ENCODE results near the gene RERGL.
"Not testable (repeated sequence)": the region's sequence is repeated elsewhere in the genome, so short reads cannot be mapped to it uniquely, and the experiment has no call there.

The RERGL gene

DNA sequence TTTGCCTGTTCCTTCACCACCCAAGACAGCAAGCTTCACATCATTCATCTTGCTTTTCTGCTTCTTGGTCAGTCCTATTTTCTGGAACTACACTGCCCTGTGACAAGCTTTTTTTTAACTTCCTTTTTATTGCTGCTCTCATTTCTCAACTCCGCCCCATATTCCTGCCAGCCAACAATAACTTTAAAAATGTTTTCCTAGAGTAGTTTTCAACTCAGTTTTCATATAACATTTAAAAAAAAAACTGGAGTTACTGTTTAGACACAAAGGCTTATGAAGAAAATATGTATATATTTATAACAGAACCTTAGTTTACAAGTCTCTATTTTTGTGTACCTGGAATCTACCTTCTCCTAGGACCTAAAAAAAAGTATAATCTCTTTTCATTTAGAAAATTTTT, at the start of gene RERGL:
Gene RERGL (minus strand): TSS at position 101 of the 400 bp plus-strand sequence. CDS start 53 bp downstream, at position 48.
- no peak for DNase-seq (ENCODE audit: low read depth in 2 of 2)

DNA sequence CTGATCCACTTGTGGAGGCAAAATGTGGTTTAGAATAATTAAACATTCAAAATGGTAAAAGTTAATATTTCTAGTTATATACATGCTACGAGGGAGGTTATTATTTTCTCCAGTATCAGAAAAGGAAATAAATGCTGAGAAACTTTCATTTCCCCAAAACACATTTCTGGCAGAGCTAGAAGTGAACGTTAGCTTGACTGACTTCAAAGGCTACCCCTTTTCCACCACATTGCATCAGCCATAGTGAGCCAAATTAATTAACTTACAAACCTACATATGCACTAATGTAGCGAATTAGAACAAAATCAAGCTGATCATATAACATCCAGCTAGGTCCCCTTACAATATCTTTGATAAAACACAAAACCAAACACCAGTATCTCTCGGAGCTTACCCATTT, 49.3 kb upstream of the RERGL start:
- no peak for DNase-seq (ENCODE audit: low read depth in 2 of 2)

DNA sequence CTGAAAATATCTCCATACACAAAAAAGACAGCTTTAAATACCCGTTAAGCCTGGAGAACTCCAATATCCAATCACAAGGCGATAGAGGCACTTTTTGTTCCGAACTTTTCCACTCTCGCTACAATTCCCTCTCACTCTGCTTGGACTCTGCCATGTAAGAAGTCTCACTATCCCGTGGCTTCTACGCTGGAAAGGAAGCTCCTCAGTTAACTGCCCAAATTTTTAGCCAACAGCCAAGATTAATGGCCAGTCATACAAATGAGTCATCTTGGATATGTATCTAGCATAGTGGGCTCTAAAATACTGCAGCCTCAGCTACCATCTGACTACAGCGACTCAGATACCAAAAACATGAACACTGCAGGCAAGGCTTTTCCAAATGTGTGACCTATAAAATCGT, 45.5 kb upstream of the RERGL start:
- DNase-seq (ENCODE audit: low read depth in 2 of 2), result no peak

- DNase-seq (ENCODE audit: low read depth in 2 of 2), result no peak
Observed at GRCh38 chr12:18135086-18135485, 45.1 kb upstream of the RERGL start.

DNA sequence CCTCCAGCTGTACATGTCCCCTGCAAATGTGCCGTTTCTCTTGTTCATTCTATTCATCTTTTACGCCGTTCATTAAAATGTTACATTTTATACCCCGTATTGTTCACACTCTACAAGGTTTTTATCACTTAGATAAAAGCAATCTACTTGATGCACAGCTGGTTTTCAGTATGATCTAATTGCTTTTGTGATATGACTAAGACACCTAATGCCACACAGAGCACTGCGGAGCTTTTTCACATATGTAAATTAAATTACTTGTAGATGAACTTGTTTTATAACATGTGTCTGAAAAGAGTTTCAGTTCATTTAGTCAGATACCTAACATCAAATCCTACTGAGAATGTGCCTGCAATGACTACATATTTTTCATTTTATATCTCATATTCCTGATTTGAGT, 40.9 kb upstream of the RERGL start:
- no peak for DNase-seq (ENCODE audit: low read depth in 2 of 2)

GRCh38 chr12:18123707-18124106, 33.7 kb upstream of the RERGL start:
- DNase-seq (ENCODE audit: low read depth in 2 of 2), result no peak

GRCh38 chr12:18120899-18121298, 30.9 kb upstream of the RERGL start:
- DNase-seq (ENCODE audit: low read depth in 2 of 2), result no peak

- DNase-seq (ENCODE audit: low read depth in 2 of 2), result no peak
Observed at GRCh38 chr12:18108611-18109010, 18.6 kb upstream of the RERGL start.

DNA sequence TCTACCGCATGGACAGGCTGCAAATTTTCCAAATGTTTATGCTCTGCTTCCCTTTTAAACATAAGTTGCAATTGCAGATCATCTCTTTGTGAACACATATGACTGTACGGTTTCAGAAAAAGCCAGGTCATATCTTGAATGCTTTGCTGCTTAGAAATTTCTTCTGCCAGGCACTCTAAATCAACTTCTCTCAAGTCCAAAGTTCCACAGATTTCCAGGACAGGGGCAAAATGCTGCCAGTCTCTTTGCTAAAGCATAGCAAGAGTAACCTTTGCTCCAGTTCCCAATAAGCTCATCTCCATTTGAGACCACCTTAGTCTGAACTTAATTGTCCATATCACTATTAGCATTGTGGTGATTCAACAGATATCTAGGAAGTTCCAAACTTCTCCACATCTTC, 13.6 kb upstream of the RERGL start:
- DNase-seq (ENCODE audit: low read depth in 2 of 2), result no peak

DNA sequence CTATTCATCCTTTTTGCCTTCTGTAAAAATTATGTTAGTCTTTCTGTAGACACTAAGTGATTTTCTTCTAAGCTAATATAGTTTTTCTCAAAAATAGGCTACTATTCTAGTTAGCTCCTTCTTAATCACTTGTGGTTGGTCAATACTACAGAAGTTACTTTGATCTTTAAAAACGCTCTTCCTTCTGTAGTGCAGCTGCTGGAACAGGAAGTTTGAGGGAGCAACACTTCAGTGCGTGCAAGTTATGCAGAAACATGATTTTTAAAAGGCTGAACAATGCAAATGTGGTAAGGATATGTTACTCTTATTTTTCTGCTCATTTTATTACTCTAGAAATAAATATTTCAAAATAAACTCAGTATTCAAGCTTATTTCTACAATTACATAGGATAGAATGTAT, 11.1 kb upstream of the RERGL start:
- no peak for DNase-seq (ENCODE audit: low read depth in 2 of 2)

DNA sequence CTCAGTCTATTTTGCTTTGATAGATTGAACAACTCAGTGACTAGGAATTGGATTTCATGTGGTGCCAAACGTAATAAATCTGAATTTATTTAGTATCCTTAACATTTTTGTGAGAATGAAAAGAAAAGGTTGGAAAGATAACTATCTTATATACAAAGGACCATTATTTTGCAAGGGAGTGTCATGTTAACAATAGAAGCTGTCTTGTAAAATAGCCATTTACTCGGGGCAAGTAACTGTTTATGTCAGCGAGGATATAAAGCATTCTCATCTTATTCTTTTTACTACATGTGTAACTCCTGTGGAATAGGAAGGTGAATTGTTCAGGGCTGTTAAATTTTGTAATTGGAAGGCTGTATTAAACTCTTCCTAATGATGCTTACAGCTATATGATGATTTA, 5.9 kb downstream of the RERGL start:
- DNase-seq (ENCODE audit: low read depth in 2 of 2), result no peak

DNA sequence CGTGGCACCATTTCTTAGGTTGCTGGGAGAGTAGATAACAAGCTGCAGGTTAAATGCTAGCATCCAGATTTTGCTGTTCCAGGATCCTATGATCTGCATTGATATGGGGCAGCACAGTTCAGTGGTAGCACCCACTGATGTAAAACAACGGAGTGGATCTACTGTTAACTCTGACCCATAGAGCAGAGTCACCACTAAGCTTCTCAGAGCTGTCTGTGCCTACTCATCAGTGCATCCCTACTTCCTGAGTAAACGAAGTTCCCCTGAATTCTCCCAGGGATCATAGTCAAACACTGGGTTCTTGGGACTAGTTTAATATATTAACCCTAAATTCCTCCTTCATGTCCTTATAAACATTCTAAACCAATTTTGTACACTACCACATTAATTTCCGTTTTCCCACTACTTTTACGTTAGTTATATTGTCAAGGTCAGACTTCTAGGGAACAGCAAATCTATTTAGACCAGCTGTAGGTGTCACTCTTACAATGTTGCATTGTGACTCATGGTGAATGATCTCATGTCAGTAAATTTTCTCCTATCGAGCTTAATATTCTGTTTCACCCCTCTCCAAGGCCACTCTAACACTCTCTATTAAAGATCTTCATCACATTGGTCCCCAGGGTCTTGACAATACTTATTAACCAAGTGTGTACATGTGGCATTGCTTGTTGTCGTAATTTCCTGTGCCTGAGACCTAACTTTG, 10.3 kb downstream of the RERGL start:
- no peak for DNase-seq (ENCODE audit: low read depth in 2 of 2)

- no peak for DNase-seq (ENCODE audit: low read depth in 2 of 2)
Observed at GRCh38 chr12:18074001-18074400, 16.0 kb downstream of the RERGL start.

GRCh38 chr12:18072723-18073122, 17.3 kb downstream of the RERGL start:
- DNase-seq (ENCODE audit: low read depth in 2 of 2), result no peak

- no peak for DNase-seq (ENCODE audit: low read depth in 2 of 2)
Observed at GRCh38 chr12:18071336-18071735, 18.7 kb downstream of the RERGL start.

DNA sequence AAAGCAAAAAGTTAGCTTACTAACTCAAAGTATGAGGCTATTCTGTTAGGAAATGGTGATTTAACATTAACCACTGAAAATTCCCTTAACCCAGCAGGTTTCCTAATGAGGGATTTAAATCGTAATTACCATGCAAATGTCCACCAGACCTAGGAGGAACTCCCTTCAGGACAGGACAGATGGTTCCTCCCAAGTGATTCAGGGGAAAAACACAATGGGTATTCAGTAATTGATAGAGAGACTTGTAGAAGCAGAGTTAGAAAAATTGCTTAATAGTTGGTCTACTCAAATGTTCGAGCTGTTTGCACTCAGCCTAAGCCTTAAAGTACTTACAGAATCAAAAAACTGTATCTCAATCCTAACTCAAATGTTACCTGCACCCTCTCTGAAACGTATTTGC, 21.6 kb downstream of the RERGL start:
- no peak for DNase-seq (ENCODE audit: low read depth in 2 of 2)

DNA sequence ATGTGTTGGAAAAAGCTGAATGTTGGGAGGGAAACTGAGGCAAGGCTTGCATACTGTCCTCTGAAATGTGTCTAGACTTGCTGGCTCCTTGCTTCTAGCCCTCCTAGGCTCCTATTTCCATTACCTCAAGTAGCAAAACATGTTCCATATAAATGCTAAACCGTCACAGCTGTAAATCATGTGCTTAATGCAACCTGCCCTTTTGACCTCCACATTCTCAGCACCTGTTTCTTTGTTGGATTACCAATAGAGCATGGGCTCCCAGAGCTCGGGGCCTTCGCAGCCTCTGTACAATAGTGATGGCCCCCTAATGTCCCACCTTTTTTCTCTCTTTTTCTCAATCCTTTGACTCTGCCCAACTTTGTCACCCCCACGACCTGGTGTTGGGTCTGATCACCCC, 23.3 kb downstream of the RERGL start:
- DNase-seq (ENCODE audit: low read depth in 2 of 2), result no peak

- not testable (repeated sequence) for DNase-seq (ENCODE audit: low read depth in 2 of 2)
Observed at GRCh38 chr12:18062867-18063266, 27.1 kb downstream of the RERGL start.

GRCh38 chr12:18057051-18057450, 32.9 kb downstream of the RERGL start:
- no peak for DNase-seq (ENCODE audit: low read depth in 2 of 2)

GRCh38 chr12:18054925-18055619, 34.9 kb downstream of the RERGL start:
- DNase-seq (ENCODE audit: low read depth in 2 of 2), result no peak

- DNase-seq (ENCODE audit: low read depth in 2 of 2), result no peak
Observed at GRCh38 chr12:18045446-18045992, 44.5 kb downstream of the RERGL start.

DNA sequence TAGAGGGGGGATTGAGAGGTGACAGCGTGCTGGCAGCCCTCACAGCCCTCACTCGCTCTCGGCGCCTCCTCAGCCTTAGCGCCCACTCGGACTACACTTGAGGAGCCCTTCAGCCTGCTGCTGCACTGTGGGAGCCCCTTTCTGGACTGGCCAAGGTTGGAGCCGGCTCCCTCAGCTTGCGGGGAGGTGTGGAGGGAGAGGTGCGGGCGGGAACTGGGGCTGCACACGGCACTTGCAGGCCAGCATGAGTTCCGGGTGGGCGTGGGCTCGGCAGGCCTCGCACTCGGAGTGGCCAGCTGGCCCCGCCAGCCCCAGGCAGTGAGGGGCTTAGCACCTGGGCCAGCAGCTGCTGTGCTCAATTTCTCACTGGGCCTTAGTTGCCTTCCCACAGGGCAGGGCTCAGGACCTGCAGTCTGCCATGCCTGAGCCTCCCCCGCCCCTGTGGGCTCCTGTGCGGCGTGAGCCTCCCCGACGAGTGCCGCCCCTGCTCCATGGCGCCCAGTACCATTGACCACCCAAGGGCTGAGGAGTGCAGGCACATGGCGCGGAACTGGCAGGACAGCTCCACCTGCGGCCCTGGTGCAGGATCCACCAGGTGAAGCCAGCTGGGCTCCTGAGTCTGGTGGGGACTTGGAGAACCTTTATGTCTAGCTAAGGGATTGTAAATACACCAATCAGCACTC, 49.8 kb downstream of the RERGL start:
- not testable (repeated sequence) for DNase-seq (ENCODE audit: low read depth in 2 of 2)
